SK-N-SH treated with all-trans-retinoic acid at 6 μM for 48 hours (cell line): ENCODE measurements around the gene KCNQ5.

Source experiments
- ARNTL ChIP-seq: fragments of 450-650 bp; formaldehyde crosslinking; IDR thresholded peaks from 2 replicates; pipeline ENCODE4 v1.5.0; 2020; ENCODE audit warnings: low read depth, mild to moderate bottlenecking, moderate library complexity, borderline replicate concordance
- BACH2 ChIP-seq: fragments of 250-450 bp; sonication (Bioruptor Pico); IDR thresholded peaks from 2 replicates; pipeline ENCODE4 v1.9.0; 2021; ENCODE audit warnings: mild to moderate bottlenecking, borderline replicate concordance
- CREB5 ChIP-seq: fragments of 250-450 bp; sonication (Bioruptor Pico); IDR thresholded peaks from 2 replicates; pipeline ENCODE4 v1.5.1; 2020; ENCODE audit warnings: low read depth, mild to moderate bottlenecking, moderate library complexity
- ESRRG ChIP-seq: fragments of 250-450 bp; sonication (Bioruptor Pico); IDR thresholded peaks from 2 replicates; pipeline ENCODE4 v1.6.1; 2021; ENCODE audit warnings: mild to moderate bottlenecking
- GLIS3 ChIP-seq: fragments of 250-450 bp; sonication (Bioruptor Pico); IDR thresholded peaks from 2 replicates; pipeline ENCODE4 v1.5.0; 2020; ENCODE audit warnings: mild to moderate bottlenecking, moderate library complexity
- PATZ1 ChIP-seq: fragments of 250-450 bp; sonication (Bioruptor Pico); IDR thresholded peaks from 2 replicates; pipeline ENCODE4 v1.8.0; 2020; ENCODE audit warnings: mild to moderate bottlenecking, moderate library complexity, borderline replicate concordance
- POU6F1 ChIP-seq: fragments of 250-450 bp; sonication (Bioruptor Pico); IDR thresholded peaks from 2 replicates; pipeline ENCODE4 v1.8.0; 2021; ENCODE audit warnings: low read depth, mild to moderate bottlenecking, moderate library complexity, borderline replicate concordance
- PPARA ChIP-seq: fragments of 250-450 bp; sonication (Bioruptor Pico); IDR thresholded peaks from 2 replicates; pipeline ENCODE4 v1.5.0; 2020; ENCODE audit warnings: mild to moderate bottlenecking, borderline replicate concordance
- SNAI2 ChIP-seq: fragments of 250-450 bp; sonication (Bioruptor Pico); IDR thresholded peaks from 2 replicates; pipeline ENCODE4 v1.5.0; 2020; ENCODE audit warnings: mild to moderate bottlenecking, moderate library complexity
- ZNF565 ChIP-seq: fragments of 450-650 bp; formaldehyde crosslinking; conservative IDR thresholded peaks from 2 replicates; pipeline ENCODE4 v1.5.0; 2020; ENCODE audit warnings: low read depth, mild to moderate bottlenecking, moderate library complexity
- ZNF70 ChIP-seq: fragments of 450-650 bp; formaldehyde crosslinking; IDR thresholded peaks from 2 replicates; pipeline ENCODE4 v1.5.0; 2020; ENCODE audit warnings: mild to moderate bottlenecking, moderate library complexity
- TF ChIP-seq, protein P1 (sequence below): fragments of 250-450 bp; sonication (Bioruptor Pico); IDR thresholded peaks from 2 replicates; pipeline ENCODE4 v1.5.0; 2020; ENCODE audit warnings: mild to moderate bottlenecking, moderate library complexity
- TF ChIP-seq, protein P2 (sequence below): fragments of 250-450 bp; sonication (Bioruptor Pico); IDR thresholded peaks from 2 replicates; pipeline ENCODE4 v1.5.1; 2021; ENCODE audit warnings: mild to moderate bottlenecking, moderate library complexity

- TF ChIP-seq PPARA (CRISPR knock-in tag) = no peak
- no peak for TF ChIP-seq ZNF70 (CRISPR knock-in tag)
- no peak for TF ChIP-seq POU6F1 (CRISPR knock-in tag)
- TF ChIP-seq PATZ1 (CRISPR knock-in tag) = no peak
- TF ChIP-seq ZNF565 (CRISPR knock-in tag) = no peak
- TF ChIP-seq ESRRG (CRISPR knock-in tag) = no peak
- TF ChIP-seq CREB5 = no peak
- TF ChIP-seq, protein P1, sequence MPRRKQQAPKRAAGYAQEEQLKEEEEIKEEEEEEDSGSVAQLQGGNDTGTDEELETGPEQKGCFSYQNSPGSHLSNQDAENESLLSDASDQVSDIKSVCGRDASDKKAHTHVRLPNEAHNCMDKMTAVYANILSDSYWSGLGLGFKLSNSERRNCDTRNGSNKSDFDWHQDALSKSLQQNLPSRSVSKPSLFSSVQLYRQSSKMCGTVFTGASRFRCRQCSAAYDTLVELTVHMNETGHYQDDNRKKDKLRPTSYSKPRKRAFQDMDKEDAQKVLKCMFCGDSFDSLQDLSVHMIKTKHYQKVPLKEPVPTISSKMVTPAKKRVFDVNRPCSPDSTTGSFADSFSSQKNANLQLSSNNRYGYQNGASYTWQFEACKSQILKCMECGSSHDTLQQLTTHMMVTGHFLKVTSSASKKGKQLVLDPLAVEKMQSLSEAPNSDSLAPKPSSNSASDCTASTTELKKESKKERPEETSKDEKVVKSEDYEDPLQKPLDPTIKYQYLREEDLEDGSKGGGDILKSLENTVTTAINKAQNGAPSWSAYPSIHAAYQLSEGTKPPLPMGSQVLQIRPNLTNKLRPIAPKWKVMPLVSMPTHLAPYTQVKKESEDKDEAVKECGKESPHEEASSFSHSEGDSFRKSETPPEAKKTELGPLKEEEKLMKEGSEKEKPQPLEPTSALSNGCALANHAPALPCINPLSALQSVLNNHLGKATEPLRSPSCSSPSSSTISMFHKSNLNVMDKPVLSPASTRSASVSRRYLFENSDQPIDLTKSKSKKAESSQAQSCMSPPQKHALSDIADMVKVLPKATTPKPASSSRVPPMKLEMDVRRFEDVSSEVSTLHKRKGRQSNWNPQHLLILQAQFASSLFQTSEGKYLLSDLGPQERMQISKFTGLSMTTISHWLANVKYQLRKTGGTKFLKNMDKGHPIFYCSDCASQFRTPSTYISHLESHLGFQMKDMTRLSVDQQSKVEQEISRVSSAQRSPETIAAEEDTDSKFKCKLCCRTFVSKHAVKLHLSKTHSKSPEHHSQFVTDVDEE (CRISPR knock-in tag) = no peak
- TF ChIP-seq, protein P2, sequence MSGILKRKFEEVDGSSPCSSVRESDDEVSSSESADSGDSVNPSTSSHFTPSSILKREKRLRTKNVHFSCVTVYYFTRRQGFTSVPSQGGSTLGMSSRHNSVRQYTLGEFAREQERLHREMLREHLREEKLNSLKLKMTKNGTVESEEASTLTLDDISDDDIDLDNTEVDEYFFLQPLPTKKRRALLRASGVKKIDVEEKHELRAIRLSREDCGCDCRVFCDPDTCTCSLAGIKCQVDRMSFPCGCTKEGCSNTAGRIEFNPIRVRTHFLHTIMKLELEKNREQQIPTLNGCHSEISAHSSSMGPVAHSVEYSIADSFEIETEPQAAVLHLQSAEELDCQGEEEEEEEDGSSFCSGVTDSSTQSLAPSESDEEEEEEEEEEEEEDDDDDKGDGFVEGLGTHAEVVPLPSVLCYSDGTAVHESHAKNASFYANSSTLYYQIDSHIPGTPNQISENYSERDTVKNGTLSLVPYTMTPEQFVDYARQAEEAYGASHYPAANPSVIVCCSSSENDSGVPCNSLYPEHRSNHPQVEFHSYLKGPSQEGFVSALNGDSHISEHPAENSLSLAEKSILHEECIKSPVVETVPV (CRISPR knock-in tag) = no peak
- no peak for TF ChIP-seq SNAI2
- no peak for TF ChIP-seq ARNTL (CRISPR knock-in tag)
- no peak for TF ChIP-seq BACH2 (CRISPR knock-in tag)
- TF ChIP-seq GLIS3 (CRISPR knock-in tag) = no peak
Observed at GRCh38 chr6:72850469-72850868, 228.6 kb downstream of the KCNQ5 start.
